NCI-H748 treated with DMSO at 0.1 percent for 48 hours (cell line): ENCODE data around the gene TGIF2.

Experiments used
- DNase-seq: peaks from one replicate; lab custom pipeline; 2025; lab: John Stamatoyannopoulos, UW

Gene TGIF2

DNA sequence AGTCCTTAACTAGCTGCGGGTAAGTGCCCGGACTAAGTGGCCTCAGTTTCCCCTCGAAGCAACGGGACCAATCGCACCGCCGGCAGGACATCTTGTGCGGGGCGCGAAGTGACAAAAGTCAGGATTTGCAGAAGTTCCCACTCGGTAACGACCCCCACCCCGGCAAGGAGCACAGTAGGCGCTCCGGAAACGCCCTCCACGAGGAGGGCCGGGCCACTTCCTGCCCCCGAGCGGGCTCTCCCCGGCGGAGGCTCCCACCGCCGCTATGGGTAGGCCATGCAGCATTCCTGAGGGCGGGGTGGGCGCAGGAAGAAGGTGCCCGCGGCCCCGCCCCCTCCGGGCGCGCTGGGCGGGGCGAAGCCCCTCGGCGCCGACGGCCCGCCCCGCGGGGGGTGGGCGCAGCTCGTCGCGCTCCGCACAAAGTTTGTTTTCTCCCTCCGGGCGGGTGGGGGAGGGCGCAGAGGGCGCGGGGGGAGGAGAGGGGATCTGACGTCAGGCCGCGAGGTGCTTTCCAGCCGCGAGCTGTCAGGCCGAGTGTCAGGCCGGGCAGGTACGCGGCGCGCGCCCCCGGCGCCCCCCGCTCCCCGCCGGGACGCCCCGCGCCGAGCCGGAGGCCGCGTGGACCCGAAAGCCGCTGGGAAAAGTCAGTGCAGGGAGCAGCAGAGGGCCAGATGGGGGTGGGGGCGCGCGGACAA is at the start of gene TGIF2:
Gene TGIF2 (plus strand): TSS at position 495 of the 695 bp plus-strand sequence. CDS start 5,178 bp downstream, outside the sequence.
- DNase-seq = peak; percentile 31

DNA sequence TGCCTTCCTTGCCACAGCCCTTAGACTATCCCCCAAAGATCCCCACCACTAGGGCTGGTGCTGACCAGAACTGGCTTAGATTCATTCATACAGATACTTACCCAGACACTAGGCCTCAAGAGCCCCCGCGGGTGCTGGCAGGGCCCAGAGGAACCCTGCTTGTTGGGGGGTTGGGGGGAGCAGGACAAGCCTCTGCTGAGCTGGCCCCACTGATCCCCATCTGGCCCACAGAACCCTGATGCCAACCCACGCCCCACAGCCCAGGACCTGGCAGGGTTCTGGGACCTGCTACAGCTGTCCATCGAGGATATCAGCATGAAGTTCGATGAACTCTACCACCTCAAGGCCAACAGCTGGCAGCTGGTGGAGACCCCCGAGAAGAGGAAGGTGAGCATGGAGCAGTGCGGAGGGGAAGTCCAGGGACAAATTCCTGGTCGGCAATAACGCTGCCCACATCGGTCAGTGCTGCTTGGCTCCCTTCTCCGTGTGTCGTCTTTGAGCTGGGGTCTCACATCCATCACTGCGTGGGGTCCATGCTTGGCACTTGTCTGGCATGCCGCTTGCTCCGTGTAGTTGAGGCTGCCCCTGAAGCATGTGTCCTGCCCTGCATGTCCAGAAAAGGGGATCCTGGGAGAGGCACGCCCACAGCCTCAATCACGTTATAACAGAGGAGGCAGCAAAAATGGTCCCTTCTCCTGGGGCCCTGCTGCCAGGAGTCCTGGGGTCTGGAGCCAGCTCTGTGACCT is 47.6 kb upstream of the TGIF2 start:
- DNase-seq = no peak

DNA sequence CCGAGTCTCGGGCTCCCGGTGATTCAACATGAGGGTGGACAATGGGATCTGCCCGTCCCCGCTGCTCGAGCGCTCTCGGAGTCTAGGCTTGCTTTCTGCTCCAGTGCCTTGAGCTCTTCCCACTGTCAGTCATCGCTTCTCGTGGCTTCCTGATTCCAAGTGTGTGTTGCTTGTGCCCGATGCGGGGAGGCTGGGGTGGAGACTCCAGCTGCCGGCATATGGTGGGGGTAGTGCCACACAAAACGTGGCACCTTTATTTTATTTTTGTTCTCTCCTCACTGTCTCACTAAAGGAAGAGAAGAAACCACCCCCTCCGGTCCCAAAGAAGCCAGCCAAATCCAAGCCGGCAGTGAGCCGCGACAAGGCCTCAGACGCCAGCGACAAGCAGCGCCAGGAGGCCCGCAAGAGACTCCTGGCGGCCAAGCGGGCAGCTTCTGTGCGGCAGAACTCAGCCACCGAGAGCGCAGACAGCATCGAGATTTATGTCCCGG is 46.8 kb upstream of the TGIF2 start:
- DNase-seq = no peak

DNA sequence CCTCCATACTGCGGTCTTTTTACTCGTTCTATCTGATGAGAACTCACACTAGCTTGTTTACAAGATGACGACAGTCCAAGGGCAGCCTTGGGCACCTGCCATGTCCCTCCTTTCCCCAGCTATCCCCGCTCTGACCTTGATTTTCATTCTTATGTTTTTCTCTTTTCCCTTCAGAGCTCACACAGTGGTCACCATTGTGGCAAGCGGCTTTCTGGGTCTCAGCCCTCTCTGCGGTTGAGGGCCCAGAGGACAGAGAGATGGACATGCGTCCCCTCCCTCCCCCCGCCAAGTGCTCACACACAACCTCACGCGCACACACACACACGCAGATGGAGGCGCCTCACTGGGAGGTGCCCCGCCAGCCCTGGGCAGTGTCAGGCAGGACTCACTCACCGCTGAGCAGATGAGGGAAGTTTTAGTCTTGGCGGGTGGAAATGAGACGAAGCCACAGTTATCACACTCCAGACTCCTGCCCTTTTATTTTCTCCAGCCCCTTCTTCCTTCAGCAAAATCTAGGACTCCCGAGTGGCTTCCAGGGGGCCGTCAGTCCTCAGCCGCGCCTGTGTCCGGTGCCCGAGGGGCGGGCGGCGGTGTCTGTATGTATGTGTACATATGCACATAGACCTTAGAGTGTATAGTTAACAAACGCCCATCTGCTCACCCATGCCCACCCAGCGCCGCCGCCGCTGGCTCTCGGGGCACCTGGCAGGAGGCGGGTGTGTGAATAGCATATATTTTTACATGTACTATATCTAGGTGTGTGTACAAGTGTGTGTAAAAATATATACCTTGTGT is 45.9 kb upstream of the TGIF2 start:
- no peak for DNase-seq

DNA sequence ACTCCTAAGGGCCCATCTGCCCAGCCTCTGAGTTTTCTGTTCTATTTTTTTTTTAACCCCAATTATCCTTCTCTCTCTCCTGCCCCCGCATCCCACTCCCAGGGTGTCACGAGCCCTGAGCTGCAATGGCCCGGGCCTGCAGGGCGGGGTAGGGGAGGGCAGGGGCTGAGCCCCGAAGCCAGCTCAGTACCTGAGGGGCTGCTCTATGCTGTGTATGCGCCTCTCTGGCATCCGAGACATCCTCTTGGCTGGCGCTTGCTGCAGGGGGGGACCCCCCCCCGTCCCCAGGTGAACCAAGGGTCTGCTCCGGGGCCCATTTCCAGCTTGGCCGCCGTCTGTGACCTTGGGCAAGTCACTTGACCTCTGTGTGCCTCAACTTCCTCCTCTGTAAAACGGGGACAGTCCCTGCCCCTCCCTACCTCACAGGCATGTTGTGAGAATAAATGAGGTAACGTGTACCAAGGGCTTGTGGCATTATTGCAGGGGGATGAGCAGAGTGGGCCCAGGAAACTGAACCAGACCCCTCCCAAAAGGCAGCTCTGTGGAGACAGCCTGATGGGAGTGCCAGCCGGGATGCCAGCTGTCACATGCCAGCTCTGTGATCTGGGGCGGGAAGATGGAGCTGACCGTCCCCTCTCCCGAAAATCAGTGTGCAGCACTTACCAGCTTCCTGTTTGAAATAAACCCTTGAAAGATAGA is 45.1 kb upstream of the TGIF2 start:
- DNase-seq = no peak

DNA sequence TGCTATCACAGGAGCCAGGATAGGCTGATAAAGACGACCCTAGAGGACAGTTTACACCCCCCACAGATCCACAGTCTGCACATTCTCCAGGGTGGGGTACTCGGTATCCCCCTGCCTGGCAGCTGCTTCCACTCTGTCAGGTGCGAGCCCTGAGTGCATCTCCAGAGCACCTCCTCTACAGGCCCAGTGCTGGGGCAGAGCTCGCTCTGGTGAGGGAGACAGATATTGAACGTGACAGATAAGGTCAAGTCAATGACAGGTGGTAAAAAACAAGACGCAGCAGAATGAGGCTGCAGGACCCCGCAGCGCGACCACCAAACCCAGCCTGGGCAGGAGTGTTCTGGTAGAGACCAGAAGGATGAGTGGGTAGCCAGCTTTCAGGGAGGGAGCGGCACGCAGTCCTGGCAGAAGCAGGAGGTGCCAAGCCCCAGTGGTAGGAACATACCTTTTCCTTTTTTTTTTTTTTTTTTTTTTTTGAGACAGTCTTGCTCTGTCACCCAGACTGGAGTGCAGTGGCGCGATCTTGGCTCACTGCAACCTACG is 44.5 kb upstream of the TGIF2 start:
- no peak for DNase-seq

DNA sequence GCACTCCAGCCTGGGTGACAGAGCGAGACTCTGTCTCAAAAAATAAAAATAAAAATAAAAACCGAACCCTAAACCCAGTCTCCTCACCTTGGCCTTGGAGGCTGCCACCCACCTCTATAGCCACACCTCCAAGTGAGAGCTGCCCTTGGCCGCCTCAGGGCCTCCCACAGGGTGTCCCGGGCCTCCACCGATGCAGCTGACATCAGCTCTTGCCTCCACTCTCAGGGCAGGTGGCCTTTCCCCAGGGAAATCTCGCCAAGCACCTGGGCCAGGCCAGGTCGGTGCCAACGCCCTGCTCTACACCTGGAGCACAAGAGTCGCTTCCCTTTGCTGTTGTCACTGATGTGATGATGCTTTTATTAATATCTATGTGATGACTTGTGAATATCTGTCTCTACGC is 41.0 kb upstream of the TGIF2 start:
- DNase-seq = no peak

DNA sequence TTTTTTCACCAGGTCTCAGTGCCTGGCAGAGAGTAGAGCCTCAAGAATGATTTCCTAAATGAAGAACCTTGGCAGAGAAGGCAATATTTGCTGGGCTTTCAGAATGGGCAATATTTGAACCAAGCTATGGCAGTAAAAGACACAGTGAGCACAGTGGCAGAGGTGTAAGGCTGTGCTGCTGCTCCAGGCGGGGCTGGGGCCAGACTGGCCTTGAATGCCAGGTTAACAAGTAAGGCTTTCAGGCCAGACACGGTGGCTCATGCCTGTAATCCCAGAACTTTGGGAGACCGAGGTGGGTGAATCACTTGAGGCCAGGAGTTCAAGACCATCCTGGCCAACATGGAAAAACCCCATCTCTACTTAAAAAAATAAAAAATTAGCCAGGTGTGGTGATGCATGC is 40.6 kb upstream of the TGIF2 start:
- DNase-seq = no peak

DNA sequence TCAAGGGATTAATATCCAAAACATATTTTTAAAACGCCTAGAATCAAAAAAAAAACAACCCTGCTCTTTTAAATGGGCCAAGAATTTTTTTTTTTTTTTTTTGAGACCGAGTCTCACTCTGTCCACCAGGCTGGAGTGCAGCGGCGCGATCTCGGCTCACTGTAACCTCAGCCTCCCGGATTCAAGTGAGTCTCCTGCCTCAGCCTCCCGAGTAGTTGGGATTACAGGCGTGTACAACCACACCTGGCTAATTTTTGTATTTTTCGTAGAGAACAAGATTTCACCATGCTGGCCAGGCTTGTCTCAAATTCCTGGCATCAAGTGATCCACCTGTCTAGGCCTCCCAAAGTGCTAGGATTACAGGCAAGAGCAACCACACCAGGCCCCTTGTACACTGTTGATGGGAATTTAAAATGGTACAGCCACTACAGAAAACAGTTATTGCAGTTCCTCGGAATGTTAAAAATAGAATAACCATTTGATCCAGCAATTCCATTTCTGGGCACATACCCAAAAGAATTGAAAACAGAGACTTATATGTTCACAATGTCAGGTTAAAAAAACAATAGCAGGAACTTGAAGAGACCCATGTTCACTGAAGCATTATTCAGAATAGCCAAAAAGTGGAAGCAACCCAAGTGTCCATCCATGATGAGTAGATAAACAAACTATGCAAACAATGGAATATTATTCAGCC is 35.2 kb upstream of the TGIF2 start:
- DNase-seq = no peak

DNA sequence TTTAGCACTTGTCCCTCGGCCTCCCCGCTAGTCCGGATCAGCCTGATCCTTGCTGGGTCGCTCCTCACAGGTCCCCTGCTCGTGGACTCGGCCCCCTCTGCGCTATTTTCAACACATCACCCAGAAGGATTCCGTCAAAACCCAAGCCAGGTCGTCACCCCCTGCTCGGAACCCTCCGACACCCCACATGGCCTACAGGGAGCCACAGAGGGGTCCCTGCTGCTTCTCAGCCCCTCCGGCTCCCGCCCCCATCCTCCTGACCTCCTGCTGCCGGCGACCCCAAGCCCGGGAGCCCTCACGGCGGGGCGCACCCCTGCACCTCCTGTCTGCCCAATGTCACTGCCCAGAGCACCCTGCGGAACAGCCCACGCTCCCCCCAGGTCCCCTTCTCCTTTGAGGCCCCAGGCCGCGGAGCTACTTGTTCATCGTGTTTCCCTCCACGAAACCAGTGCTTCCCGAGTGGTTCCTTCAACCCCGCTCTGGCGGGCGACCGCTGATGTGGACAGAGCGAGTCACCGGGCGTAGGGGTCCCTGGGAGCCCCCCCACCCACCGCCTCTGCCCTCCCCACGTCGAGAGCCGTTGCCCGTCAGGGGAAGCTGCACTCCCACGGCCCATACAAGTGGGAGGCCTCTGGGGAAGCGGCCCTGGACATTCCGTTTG is 32.7 kb upstream of the TGIF2 start:
- no peak for DNase-seq

DNA sequence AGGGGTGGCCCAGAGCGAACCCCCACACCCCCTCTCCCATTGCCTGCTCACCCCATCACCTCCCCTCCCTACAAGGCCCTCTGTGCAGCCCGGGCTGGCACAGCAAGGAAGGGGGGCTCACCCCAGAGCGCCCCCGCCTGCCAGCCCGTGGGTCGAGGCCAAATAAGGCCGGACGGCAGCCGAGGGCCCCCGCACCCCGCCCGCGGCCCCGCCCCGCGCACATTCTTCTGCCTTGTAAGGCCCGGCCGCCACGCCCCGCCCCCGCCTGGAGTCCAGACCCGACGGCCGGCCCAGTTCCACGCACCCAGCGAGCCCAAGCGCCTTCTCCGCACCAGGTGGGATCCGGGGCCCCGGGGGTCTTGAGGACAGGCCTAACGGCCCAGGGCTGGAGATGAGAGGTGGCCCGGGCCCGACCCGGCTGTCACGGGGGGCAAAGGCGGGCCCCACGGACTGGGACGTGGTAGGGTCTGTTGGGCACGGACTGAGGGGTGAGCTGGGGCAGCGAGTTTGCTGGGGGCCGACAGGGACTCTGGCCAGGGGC is 32.1 kb upstream of the TGIF2 start, which contains the start of gene MYL9:
Gene MYL9 (plus strand): TSS at position 293 of the 541 bp plus-strand sequence. CDS start 3,366 bp downstream, outside the sequence.
- no peak for DNase-seq

DNA sequence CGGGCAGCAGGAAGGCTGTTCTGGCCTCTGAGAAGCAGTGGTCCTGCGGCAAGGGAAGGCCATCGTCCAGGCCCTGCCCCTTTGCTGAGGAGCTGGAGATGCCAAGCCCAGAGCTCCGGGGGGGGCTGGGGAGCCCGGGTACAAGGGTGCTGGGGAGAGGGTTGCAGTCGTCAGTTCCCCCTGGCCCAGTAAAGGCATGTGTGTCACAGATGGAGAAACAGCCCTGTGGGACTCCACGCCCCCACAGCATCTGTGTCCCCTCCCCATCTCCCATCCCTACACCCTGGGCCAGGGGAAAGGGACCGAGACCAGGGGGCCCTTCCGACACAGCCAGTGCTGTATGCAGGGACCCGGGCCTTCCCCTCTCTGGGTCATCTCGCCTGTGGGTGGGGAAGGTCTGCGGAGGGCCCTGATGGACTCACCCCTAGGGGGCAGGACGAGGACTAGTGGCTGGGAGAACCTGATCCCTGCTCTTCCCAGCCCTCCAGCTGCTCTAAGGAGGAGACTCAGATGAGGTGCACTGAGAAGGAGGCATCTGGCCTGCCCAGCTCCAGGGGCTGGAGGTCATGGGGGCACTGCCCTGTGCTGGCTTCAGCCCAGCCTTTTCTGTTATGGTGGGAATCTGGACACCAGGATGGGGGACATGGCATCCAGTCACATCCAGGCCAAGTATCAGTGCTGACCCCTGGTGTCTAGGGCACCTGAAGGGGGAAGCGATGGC is 31.5 kb upstream of the TGIF2 start:
- no peak for DNase-seq

DNA sequence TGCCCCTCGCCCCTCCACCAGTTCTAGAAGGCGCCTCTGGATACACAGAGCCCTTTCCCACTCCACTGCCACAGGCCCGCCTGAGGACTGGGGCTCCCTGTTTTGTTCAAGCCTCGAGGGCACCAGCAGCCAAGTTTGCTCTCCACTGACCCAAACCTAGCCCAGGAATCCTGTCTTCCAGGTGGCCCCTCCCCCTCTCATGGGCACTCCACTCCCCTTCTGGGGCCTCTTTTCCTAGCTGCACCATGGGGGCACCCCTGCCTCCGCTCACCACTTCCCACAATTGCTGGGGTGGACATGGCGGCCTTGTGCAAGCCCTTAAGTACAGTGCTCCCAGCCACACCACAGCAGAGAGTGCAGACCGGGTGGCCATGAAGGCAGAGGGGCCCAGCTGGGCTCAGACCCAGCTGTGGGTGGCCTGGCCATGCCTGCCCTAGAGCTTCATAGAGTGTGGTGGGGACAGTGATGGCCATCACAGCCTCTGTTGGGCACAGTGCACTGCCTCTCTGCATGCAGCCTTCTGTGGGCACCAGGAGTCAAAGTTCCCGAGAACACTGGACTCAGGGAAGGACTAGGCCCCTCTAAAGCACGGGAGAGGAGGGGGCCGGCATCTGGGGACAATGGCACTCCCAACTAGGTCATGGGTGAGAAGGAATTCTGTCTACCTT is 30.7 kb upstream of the TGIF2 start:
- no peak for DNase-seq

DNA sequence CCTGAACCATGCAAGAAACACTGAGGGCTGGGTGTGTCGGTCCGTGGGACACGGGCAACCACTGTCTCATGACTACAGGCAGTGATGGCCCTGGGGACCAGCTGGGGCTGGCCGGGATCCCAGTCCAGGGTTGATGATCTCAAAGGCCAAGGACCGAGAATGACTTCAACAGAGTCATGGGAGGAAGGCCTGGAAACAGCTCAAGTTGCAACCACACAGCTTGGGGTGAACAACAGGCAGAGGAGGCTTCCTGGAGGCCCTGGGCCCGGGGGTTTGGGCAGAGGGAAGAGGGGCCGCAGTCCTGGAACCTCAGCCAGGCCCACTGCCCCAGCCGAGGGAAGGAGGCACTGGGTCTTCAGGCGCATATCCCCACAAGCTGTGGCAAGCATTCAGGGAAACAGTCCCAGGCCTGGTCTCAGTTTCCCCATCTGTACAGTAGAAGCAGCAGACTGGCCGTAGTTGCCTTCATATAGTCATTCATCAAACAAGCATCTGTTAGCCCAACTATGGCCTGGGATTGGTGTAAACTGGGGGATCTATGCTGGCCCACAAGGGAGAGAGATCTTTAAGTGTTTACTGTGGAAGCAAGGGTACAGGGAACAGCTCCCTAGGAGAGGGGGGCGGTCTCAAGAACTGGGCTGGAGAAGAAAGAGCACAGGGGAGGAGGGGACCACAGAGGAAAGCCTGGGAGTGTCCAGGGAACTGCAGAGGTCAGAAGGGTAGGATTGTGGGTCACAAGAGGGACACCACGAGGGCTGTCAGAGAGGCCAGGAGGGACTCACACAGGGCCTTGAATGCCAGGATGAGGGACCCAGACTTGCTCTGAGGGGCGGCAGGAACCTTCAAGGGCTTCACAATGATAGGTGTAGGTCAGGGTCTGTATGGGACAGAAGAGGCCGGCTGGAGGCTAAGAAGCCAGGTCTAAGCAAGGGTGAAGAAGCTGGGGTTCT is 29.9 kb upstream of the TGIF2 start:
- DNase-seq = no peak

DNA sequence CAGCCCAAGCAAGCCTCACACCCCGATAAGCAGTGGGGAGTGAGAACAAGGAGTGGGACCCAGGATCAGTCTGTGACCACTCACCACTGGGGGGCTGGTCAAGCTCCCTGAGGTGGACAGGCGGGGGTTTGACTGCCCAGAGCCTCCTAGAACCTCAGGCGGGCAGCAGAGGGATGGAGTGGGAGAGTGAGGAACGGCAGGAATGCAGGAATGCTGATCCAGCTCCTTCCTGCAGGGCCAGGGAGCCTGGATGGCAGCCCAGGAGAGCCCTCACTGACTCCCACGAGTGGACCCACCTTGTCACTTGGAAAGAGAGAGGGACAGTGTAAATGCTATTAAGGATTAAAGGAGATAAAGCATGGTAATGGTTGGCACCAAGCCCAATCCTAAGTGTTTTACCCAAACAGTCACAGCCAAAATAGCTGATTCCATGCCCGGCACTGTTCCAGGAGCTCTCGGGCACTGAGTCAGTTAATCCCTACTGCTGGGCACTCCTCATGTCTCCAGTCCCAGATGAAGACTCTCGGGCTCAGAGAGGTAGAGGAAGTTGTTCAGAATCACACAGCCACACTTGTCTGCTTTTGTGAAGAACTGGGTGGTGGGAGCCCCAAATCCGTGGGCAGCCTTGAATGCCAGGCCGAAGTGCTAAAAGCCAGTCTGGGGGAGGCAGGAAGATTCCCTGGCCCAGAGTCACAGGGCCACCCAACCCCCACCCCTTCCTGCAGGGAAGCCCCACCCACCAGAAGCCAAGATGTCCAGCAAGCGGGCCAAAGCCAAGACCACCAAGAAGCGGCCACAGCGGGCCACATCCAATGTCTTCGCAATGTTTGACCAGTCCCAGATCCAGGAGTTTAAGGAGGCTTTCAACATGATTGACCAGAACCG is 29.0 kb upstream of the TGIF2 start:
- no peak for DNase-seq

DNA sequence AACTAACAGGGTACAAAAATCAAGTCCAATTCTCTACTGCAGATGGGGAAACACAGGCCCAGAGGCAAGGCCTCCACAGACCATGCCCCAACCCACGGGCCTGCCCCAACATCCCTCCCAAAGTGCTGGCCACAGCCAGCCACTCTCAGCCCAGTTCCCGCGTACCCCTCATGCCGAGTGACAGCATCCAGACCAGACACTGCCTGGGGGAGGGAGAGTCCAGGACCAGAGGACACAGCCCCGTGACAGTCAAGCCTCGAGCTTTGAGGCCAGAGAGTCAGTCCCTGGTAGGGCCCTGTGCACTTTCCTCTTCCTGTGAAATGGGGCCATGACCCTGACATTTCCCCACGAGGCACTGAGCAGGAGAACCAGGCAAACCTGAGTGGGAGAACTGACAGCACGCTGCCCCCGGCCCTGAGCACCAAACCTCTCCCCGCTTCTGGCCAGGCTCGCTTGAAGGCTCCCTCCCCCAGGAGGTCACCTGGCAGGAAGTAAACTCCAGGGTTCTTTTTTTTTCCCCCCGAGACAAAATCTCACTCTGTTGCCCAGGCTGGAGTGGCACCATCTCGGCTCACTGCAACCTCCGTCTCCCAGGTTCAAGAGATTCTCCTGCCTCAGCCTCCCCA is 27.2 kb upstream of the TGIF2 start:
- DNase-seq = no peak
